HCT116 (cell line): ENCODE measurements around the gene CCDC182. TPM values are rescaled to one million over a fixed set of nuclear protein-coding genes. Genes with fewer than 3 reads are reported as not detected.

Experiments used
- ATAC-seq: fragments of 200-7000 bp; cut with Tn5 transposase; 2 replicates; pipeline ENCODE4 v1.9.1; 2020; ENCODE audit warnings: mild to moderate bottlenecking, moderate library complexity
- BruUV-seq: library from RNA; stranded (reverse); fragments of 400-500 nt; replicated peaks from 2 replicates; lab custom pipeline; 2021; lab: Mats Ljungman, UMichigan
- CTCF ChIA-PET: fragments of 300-600 bp; sonication (Branson Sonifier 250); formaldehyde crosslinking; loops from one replicate; lab custom pipeline; 2021; ENCODE audit warnings: antibody characterized with exemption; lab: Charles Lee
- POLR2A ChIA-PET: fragments of 300-600, 350-600 bp; sonication (Branson Sonifier 250); formaldehyde crosslinking; loops from one replicate; lab custom pipeline; 2021; ENCODE audit warnings: antibody characterized with exemption; lab: Charles Lee
- RAD21 ChIA-PET, 2 experiments: fragments of 300-600 bp; sonication (Branson Sonifier 250); formaldehyde crosslinking; loops; one replicate each; lab custom pipeline; 2023; ENCODE audit warnings: low total read pairs in 2 of 2; ENCODE audit not compliant: uncharacterized antibody in 2 of 2, unreplicated experiment in 2 of 2, low non-redundant PET in 1 of 2; lab: Charles Lee
- DNase-seq: peaks from one replicate; pipeline ENCODE4 v3.0.0-alpha.2; 2010; ENCODE audit warnings: low read depth, low spot score
- H2AFZ ChIP-seq: fragments of 200-600 bp; shearing (Covaris generic), sonication (generic); 2 replicates; pipeline ENCODE4 v1.6.1; 2017; ENCODE audit warnings: low read depth, mixed run types, mixed read lengths, antibody characterized with exemption, low read length; ENCODE audit not compliant: poor library complexity, severe bottlenecking
- H3K27ac ChIP-seq: 2 replicates; pipeline ENCODE4 v1.5.1; 2012; ENCODE audit warnings: low read depth, low read length
- H3K27me3 ChIP-seq: fragments of 200-600 bp; sonication (generic); 2 replicates; pipeline ENCODE4 v1.6.1; 2016; ENCODE audit warnings: mixed run types, low read length, mixed read lengths; ENCODE audit not compliant: insufficient read depth
- H3K36me3 ChIP-seq, 2 experiments: fragments of 200-500 bp in 1 of 2; fragments of 200-600 bp in 1 of 2; sonication (Bioruptor generic) in 1 of 2; sonication (generic) in 1 of 2; 2 replicates each; pipeline versions ENCODE4 v1.5.1 to v1.6.1; 2014 to 2016; ENCODE audit warnings: low read length in 2 of 2, inconsistent platforms in 1 of 2, mixed read lengths in 1 of 2, mixed run types in 1 of 2; ENCODE audit not compliant: insufficient read depth in 2 of 2, control insufficient read depth in 1 of 2
- H3K4me1 ChIP-seq, 2 experiments: fragments of 200-600 bp in 1 of 2; sonication (generic) in 1 of 2; 2 replicates each; pipeline versions ENCODE4 v1.5.1 to v1.6.1; 2012 to 2017; ENCODE audit warnings: low read length in 2 of 2, inconsistent platforms in 1 of 2, mild to moderate bottlenecking in 1 of 2, mixed read lengths in 1 of 2, mixed run types in 1 of 2, moderate library complexity in 1 of 2; ENCODE audit not compliant: insufficient read depth in 2 of 2, control insufficient read depth in 1 of 2
- H3K4me2 ChIP-seq: fragments of 200-600 bp; sonication (generic); 2 replicates; pipeline ENCODE4 v1.6.1; 2017; ENCODE audit warnings: mixed run types, low read length, mixed read lengths
- H3K4me3 ChIP-seq, 2 experiments: fragments of 200-600 bp in 1 of 2; sonication (generic) in 1 of 2; replicated peaks in 1 of 2; 2 replicates each; pipeline ENCODE4 v1.5.1; 2011 to 2016; ENCODE audit warnings: low read length in 2 of 2, control low read depth in 1 of 2, low read depth in 1 of 2, mild to moderate bottlenecking in 1 of 2, mixed read lengths in 1 of 2, mixed run types in 1 of 2
- H3K79me2 ChIP-seq: fragments of 200-600 bp; sonication (generic); 2 replicates; pipeline ENCODE4 v1.6.1; 2017; ENCODE audit warnings: mild to moderate bottlenecking, mixed run types, low read length, moderate library complexity, mixed read lengths; ENCODE audit not compliant: insufficient read depth
- H3K9ac ChIP-seq: fragments of 200-600 bp; sonication (generic); 2 replicates; pipeline ENCODE4 v1.6.1; 2016; ENCODE audit warnings: low read length, mixed read lengths
- H3K9me2 ChIP-seq: fragments of 200-600 bp; sonication (generic), shearing (Covaris generic); 2 replicates; pipeline ENCODE4 v1.6.1; 2017; ENCODE audit warnings: mixed run types, mild to moderate bottlenecking, moderate library complexity; ENCODE audit not compliant: insufficient read depth
- H3K9me3 ChIP-seq, 2 experiments: fragments of 200-500 bp in 1 of 2; fragments of 200-600 bp in 1 of 2; sonication (Bioruptor generic) in 1 of 2; sonication (generic) in 1 of 2; 2 replicates each; pipeline ENCODE4 v1.6.1; 2014 to 2017; ENCODE audit warnings: low read length in 2 of 2, mixed read lengths in 2 of 2, inconsistent platforms in 1 of 2, low read depth in 1 of 2, mild to moderate bottlenecking in 1 of 2, mixed run types in 1 of 2, moderate library complexity in 1 of 2; ENCODE audit not compliant: control insufficient read depth in 1 of 2, insufficient read depth in 1 of 2
- H4K20me1 ChIP-seq: fragments of 200-600 bp; sonication (generic), shearing (Covaris generic); 2 replicates; pipeline ENCODE4 v1.6.1; 2017; ENCODE audit warnings: mixed run types, mild to moderate bottlenecking, moderate library complexity; ENCODE audit not compliant: insufficient read depth
- CBX3 ChIP-seq: IDR thresholded peaks from 2 replicates; pipeline ENCODE4 v1.6.1; 2012; ENCODE audit warnings: low read depth
- CEBPB ChIP-seq: IDR thresholded peaks from 2 replicates; pipeline ENCODE4 v1.6.1; 2012; ENCODE audit warnings: low read depth
- CTCF ChIP-seq, 3 experiments: fragments of 200-600 bp in 1 of 3; sonication (generic) in 1 of 3; IDR thresholded peaks in 2 of 3; conservative IDR thresholded peaks in 1 of 3; 2 replicates each; pipeline ENCODE4 v1.5.1; 2012 to 2017; ENCODE audit warnings: low read depth in 2 of 3, low read length in 2 of 3, antibody characterized with exemption in 1 of 3, borderline replicate concordance in 1 of 3, control low read depth in 1 of 3, mild to moderate bottlenecking in 1 of 3, mixed read lengths in 1 of 3, mixed run types in 1 of 3, moderate library complexity in 1 of 3; ENCODE audit not compliant: insufficient read depth in 1 of 3
- EGR1 ChIP-seq: IDR thresholded peaks from 2 replicates; pipeline ENCODE4 v1.6.1; 2012; ENCODE audit warnings: low read depth
- ELF1 ChIP-seq: IDR thresholded peaks from 2 replicates; pipeline ENCODE4 v1.6.1; 2012; ENCODE audit warnings: low read depth, borderline replicate concordance
- EZH2phosphoT487 ChIP-seq: fragments of 200-600 bp; IDR thresholded peaks from 2 replicates; pipeline ENCODE4 v1.6.1; 2018; ENCODE audit warnings: antibody characterized with exemption, borderline replicate concordance
- FOSL1 ChIP-seq: IDR thresholded peaks from 2 replicates; pipeline ENCODE4 v1.6.1; 2012; ENCODE audit warnings: low read depth
- MAX ChIP-seq: IDR thresholded peaks from 2 replicates; pipeline ENCODE4 v1.6.1; 2012
- POLR2AphosphoS5 ChIP-seq: IDR thresholded peaks from 2 replicates; pipeline ENCODE4 v1.6.1; 2011; ENCODE audit warnings: mild to moderate bottlenecking, low read depth, low read length, moderate library complexity
- RAD21 ChIP-seq: IDR thresholded peaks from 2 replicates; pipeline ENCODE4 v1.6.1; 2012; ENCODE audit warnings: low read depth, mild to moderate bottlenecking
- SIN3A ChIP-seq: IDR thresholded peaks from 2 replicates; pipeline ENCODE4 v1.6.1; 2012; ENCODE audit warnings: low read depth
- SP1 ChIP-seq: IDR thresholded peaks from 2 replicates; pipeline ENCODE4 v1.6.1; 2012; ENCODE audit warnings: low read depth
- SRF ChIP-seq: IDR thresholded peaks from 2 replicates; pipeline ENCODE4 v1.6.1; 2012; ENCODE audit warnings: low read depth
- ZBTB33 ChIP-seq: IDR thresholded peaks from 2 replicates; pipeline ENCODE4 v1.6.1; 2011; ENCODE audit warnings: mild to moderate bottlenecking, low read length, moderate library complexity; ENCODE audit not compliant: insufficient replicate concordance; ENCODE audit errors: extremely low read depth
- ZFX ChIP-seq: fragments of 450-650 bp; IDR thresholded peaks from 2 replicates; pipeline ENCODE4 v1.6.1; 2017
- ZNF274 ChIP-seq: fragments of 200-500 bp; sonication (Bioruptor generic); IDR thresholded peaks from 2 replicates; pipeline ENCODE4 v1.6.1; 2014; ENCODE audit warnings: mild to moderate bottlenecking, low read depth, low read length, inconsistent platforms
- intact Hi-C: fragments of 100-400 bp; cut with micrococcal nuclease; formaldehyde crosslinking; loops from 2 replicates; pipeline ENCODE4 v1.10.0; 2022
- total RNA-seq: library from RNA; stranded (reverse); gene quantifications from one replicate; pipeline ENCODE4 v1.2.1, GENCODE V29; 2021; ENCODE audit not compliant: unreplicated experiment

CCDC182 gene
- total RNA-seq, 1 experiment from 2014 or later = not detected

- ATAC-seq (no peak), DNase-seq (no peak)
- H3K79me2 ChIP-seq = no peaks in the 10 kb centered on the region
- H3K9me3 ChIP-seq = no peaks in the 10 kb centered on the region
- CTCF ChIA-PET = no interaction called here
- no peak overlapping the region for H3K4me3 ChIP-seq
- POLR2A ChIA-PET = no interaction called here
- RAD21 ChIA-PET = interaction anchor here in 1 of 2 experiments (0.7 kb wide), 1 partner anchor 398 kb away, joined by 8 read pairs; no protein-coding TSS in a partner anchor
- peaks cover 81% of the 10 kb centered on the region for H3K27me3 ChIP-seq
- H3K4me2 ChIP-seq = no peak overlapping the region
- no peak overlapping the region for H3K27ac ChIP-seq
- no peaks in the 10 kb centered on the region for H3K36me3 ChIP-seq
- H2AFZ ChIP-seq = no peak overlapping the region
- H3K9me2 ChIP-seq = no peaks in the 10 kb centered on the region
- BruUV-seq = no TSS peak
- H3K4me1 ChIP-seq = no peaks in the 10 kb centered on the region
- H4K20me1 ChIP-seq = no peaks in the 10 kb centered on the region
- TF ChIP-seq POLR2AphosphoS5 (no peak), CBX3 (no peak), SRF (no peak), FOSL1 (no peak), EGR1 (no peak), MAX (no peak), ELF1 (no peak), RAD21 (no peak), SP1 (no peak), EZH2phosphoT487 (no peak)
- TF ChIP-seq, all 23 proteins: peak for 0
- H3K9ac ChIP-seq = no peak overlapping the region
- intact Hi-C loops = no loop called here
Observed at GRCh38 chr17:57715981-57716380, 29.1 kb downstream of the CCDC182 start.

GRCh38 chr17:57714665-57715180, 30.4 kb downstream of the CCDC182 start:
- POLR2A ChIA-PET = no interaction called here
- intact Hi-C loops = no loop called here
- BruUV-seq = no TSS peak
- Histone ChIP-seq H3K4me2 (no peak overlapping the region), H3K4me3 (no peak overlapping the region), H3K4me1 (no peaks in the 10 kb centered on the region), H3K79me2 (no peaks in the 10 kb centered on the region), H3K9me3 (no peaks in the 10 kb centered on the region), H2AFZ (no peak overlapping the region), H3K27ac (no peak overlapping the region), H3K9ac (no peak overlapping the region), H4K20me1 (no peaks in the 10 kb centered on the region), H3K36me3 (no peaks in the 10 kb centered on the region), H3K27me3 (peaks cover 69% of the 10 kb centered on the region), H3K9me2 (no peaks in the 10 kb centered on the region)
- no peak for TF ChIP-seq SRF
- no peak for TF ChIP-seq ZBTB33
- no peak for TF ChIP-seq RAD21
- TF ChIP-seq CTCF (IDR thresholded peaks at IDR 0.05 in 2 of 3, conservative IDR thresholded peaks at IDR 0.05 in 1 of 3; ENCODE audit: borderline replicate concordance in 1 of 3, insufficient read depth in 1 of 3, low read depth in 2 of 3, low read length in 2 of 3) = no peak
- TF ChIP-seq CEBPB = no peak
- no peak for TF ChIP-seq ZNF274
- TF ChIP-seq EZH2phosphoT487 = no peak
- TF ChIP-seq SP1 = no peak
- no peak for TF ChIP-seq ZFX
- TF ChIP-seq SIN3A = no peak
- ATAC-seq (no peak), DNase-seq (no peak)
- CTCF ChIA-PET = no interaction called here
- RAD21 ChIA-PET = no interaction called here
